K562 (cell line): ENCODE data around the gene MFAP1. TPM values are rescaled to one million over a fixed set of nuclear protein-coding genes. Genes with fewer than 3 reads are reported as not detected.

Experiments
- BDP1 ChIP-seq: IDR thresholded peaks from 3 replicates; pipeline ENCODE4 v1.6.1; 2011; ENCODE audit not compliant: insufficient read length, insufficient read depth
- CBX5 ChIP-seq: IDR thresholded peaks from 2 replicates; pipeline ENCODE4 v1.6.1; 2014; ENCODE audit warnings: low read depth, borderline replicate concordance
- CREB5 ChIP-seq: fragments of 250-450 bp; sonication (Bioruptor Pico); IDR thresholded peaks from 2 replicates; pipeline ENCODE4 v1.5.0; 2020; ENCODE audit warnings: mild to moderate bottlenecking
- FOXJ2 ChIP-seq: fragments of 200-800 bp; sonication (Bioruptor generic); IDR thresholded peaks from 2 replicates; pipeline ENCODE4 v1.6.1; 2016; ENCODE audit warnings: missing genetic modification characterization, missing compliant biosample characterization
- GTF2B ChIP-seq: IDR thresholded peaks from 2 replicates; pipeline ENCODE4 v1.6.1; 2011; ENCODE audit not compliant: insufficient read length; ENCODE audit errors: extremely low read depth
- HMG20B ChIP-seq: fragments of 250-450 bp; sonication (Bioruptor Pico); IDR thresholded peaks from 2 replicates; pipeline ENCODE4 v1.5.0; 2021; ENCODE audit warnings: mild to moderate bottlenecking
- IRF2 ChIP-seq: sonication (generic); formaldehyde crosslinking; IDR thresholded peaks from 2 replicates; pipeline ENCODE4 v1.8.1; 2022; ENCODE audit warnings: mild to moderate bottlenecking, missing genetic modification reagents
- MYC ChIP-seq, 2 experiments: fragments of 250-450 bp in 1 of 2; sonication (Bioruptor Pico) in 1 of 2; IDR thresholded peaks; 2 replicates each; pipeline versions ENCODE4 v1.5.1 to v1.6.1; 2012 to 2021; ENCODE audit warnings: low read depth in 2 of 2, borderline replicate concordance in 1 of 2, improper control_type of control experiment in 1 of 2, low read length in 1 of 2, mild to moderate bottlenecking in 1 of 2, moderate library complexity in 1 of 2
- RBM25 ChIP-seq: fragments of 200-400 bp; formaldehyde crosslinking; IDR thresholded peaks from 2 replicates; pipeline ENCODE4 v1.6.1; 2018; ENCODE audit warnings: low read length, low read depth, moderate library complexity; ENCODE audit not compliant: severe bottlenecking
- SIN3A ChIP-seq, 2 experiments: fragments of 150-350 bp in 1 of 2; IDR thresholded peaks; 2 replicates each; pipeline ENCODE4 v1.6.1; 2011 to 2016; ENCODE audit warnings: borderline replicate concordance in 2 of 2, low read depth in 2 of 2, low read length in 2 of 2, mild to moderate bottlenecking in 2 of 2, moderate library complexity in 2 of 2; ENCODE audit not compliant: control insufficient read depth in 1 of 2
- SRSF7 ChIP-seq: fragments of 200-400 bp; formaldehyde crosslinking; optimal IDR thresholded peaks from 2 replicates; pipeline ENCODE3; 2017; ENCODE audit warnings: mild to moderate bottlenecking, low read depth, low read length
- SUPT5H ChIP-seq: fragments of 450-650 bp; IDR thresholded peaks from 2 replicates; pipeline ENCODE4 v1.6.1; 2016
- TAF15 ChIP-seq: fragments of 200-400 bp; formaldehyde crosslinking; IDR thresholded peaks from 2 replicates; pipeline ENCODE4 v1.6.1; 2017; ENCODE audit warnings: mild to moderate bottlenecking, low read depth, low read length, moderate library complexity
- TGIF2 ChIP-seq: sonication (generic); formaldehyde crosslinking; IDR thresholded peaks from 2 replicates; pipeline ENCODE4 v1.8.1; 2022; ENCODE audit warnings: mild to moderate bottlenecking, missing genetic modification reagents, moderate library complexity
- ZNF133 ChIP-seq: fragments of 250-450 bp; sonication (Bioruptor Pico); IDR thresholded peaks from 2 replicates; pipeline ENCODE4 v1.4.0; 2020; ENCODE audit warnings: mild to moderate bottlenecking
- ZNF224 ChIP-seq: sonication (generic); formaldehyde crosslinking; IDR thresholded peaks from 2 replicates; pipeline ENCODE4 v1.8.0; 2022; ENCODE audit warnings: mild to moderate bottlenecking, missing genetic modification reagents
- polyA plus RNA-seq, 8 experiments: library from polyadenylated mRNA; depleted of rRNA in 4 of 8; stranded (reverse) in 5 of 8; unstranded in 3 of 8; fragments of >200 nt; fragmentation: Nextera tagmentation in 2 of 8; fragmentation: Illumina TruSeq in 1 of 8; extraction: Ambion mirVana in 2 of 8; extraction: Trizol in 1 of 8; gene quantifications; 2 replicates each; pipeline versions ENCODE4 v1.2.1 to v1.2.3, GENCODE V29; 2011 to 2014; ENCODE audit warnings: inconsistent platforms in 1 of 8, missing spikeins in 1 of 8
- total RNA-seq, 7 experiments: library from RNA; depleted of rRNA in 6 of 7; stranded (reverse); fragments of >200 nt in 6 of 7; fragmentation: Illumina TruSeq in 2 of 7; extraction: Trizol in 2 of 7; gene quantifications; 2 replicates each; pipeline versions ENCODE4 v1.2.1 to v1.2.3, GENCODE V29; 2011 to 2021; ENCODE audit warnings: low replicate concordance in 1 of 7
- TF ChIP-seq, protein P1 (sequence below): fragments of 250-450 bp; sonication (Bioruptor Pico); IDR thresholded peaks from 2 replicates; pipeline ENCODE4 v1.4.0; 2020; ENCODE audit warnings: mild to moderate bottlenecking, moderate library complexity, borderline replicate concordance
- TF ChIP-seq, protein P2 (sequence below): fragments of 250-450 bp; sonication (Bioruptor Pico); IDR thresholded peaks from 2 replicates; pipeline ENCODE4 v1.4.0; 2020; ENCODE audit warnings: mild to moderate bottlenecking, moderate library complexity
- TF ChIP-seq, protein P3 (sequence below): fragments of 450-650 bp; formaldehyde crosslinking; IDR thresholded peaks from 2 replicates; pipeline ENCODE4 v1.4.0; 2020; ENCODE audit warnings: mild to moderate bottlenecking

MFAP1 gene
- total and polyA plus RNA-seq, 9 of the 15 experiments (the other 6 are each of a cell fraction or from before 2014, with no cell fraction given) = 34.9 to 64.1 (median 48.2) TPM

DNA sequence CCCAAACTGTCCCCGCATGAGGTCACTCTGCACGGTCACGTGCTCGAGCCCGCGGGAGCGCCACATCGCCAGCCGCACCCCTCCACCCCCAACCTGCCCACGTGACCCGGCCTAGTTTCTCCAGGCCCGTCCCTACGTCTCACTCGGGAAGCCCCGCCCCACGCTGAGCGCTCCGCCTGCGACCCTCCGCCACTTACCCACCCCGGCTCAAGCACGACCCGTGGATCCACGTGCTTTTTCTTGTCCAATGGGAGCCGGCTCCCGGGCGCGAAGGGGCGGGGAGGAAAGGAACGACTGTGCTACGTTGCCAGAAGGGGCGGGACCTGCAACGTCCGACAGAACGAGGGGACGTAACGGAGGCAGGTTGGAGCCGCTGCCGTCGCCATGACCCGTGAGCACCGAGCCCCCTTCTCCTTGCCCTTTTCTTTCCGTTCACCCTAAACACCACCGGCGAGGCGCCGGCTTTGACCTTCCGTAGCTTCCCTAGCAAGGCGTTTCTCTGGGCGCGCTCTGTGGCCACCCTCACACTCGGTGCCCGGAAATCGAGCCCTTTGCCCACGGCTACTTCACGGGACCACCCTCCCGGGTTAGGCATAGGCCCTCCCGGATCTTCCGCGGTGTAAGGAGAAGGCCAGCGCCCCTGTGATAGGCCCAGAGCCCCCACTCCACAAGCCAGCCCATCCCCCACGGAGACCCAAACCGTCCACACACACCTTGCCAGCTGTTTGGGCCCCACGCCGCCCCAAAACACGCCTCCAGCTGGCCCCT lies 32.3 kb downstream of the MFAP1 start, which contains the start of gene SERF2 (continued):
- TF ChIP-seq, protein P1, sequence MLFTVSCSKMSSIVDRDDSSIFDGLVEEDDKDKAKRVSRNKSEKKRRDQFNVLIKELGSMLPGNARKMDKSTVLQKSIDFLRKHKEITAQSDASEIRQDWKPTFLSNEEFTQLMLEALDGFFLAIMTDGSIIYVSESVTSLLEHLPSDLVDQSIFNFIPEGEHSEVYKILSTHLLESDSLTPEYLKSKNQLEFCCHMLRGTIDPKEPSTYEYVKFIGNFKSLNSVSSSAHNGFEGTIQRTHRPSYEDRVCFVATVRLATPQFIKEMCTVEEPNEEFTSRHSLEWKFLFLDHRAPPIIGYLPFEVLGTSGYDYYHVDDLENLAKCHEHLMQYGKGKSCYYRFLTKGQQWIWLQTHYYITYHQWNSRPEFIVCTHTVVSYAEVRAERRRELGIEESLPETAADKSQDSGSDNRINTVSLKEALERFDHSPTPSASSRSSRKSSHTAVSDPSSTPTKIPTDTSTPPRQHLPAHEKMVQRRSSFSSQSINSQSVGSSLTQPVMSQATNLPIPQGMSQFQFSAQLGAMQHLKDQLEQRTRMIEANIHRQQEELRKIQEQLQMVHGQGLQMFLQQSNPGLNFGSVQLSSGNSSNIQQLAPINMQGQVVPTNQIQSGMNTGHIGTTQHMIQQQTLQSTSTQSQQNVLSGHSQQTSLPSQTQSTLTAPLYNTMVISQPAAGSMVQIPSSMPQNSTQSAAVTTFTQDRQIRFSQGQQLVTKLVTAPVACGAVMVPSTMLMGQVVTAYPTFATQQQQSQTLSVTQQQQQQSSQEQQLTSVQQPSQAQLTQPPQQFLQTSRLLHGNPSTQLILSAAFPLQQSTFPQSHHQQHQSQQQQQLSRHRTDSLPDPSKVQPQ (CRISPR knock-in tag) = peak; percentile 84; the same call in 1 of the 2 replicates
- TF ChIP-seq FOXJ2 (tag) (0 out of 2 replicates have a peak, but pooled peaks have one; percentile 66), CREB5 (CRISPR knock-in tag) (no peak), SUPT5H (peak; percentile 98), CBX5 (no peak), RBM25 (no peak), SRSF7 (no peak), HMG20B (no peak), MYC (IDR thresholded peaks at IDR 0.05; ENCODE audit: low read depth, low read length) (peak; percentile 93), MYC (CRISPR knock-in tag; IDR thresholded peaks at IDR 0.05; ENCODE audit: borderline replicate concordance, low read depth) (0 out of 2 replicates have a peak, but pooled peaks have one; percentile 65), TGIF2 (CRISPR knock-in tag) (no peak), ZNF133 (CRISPR knock-in tag) (no peak), TAF15 (no peak), IRF2 (CRISPR knock-in tag) (no peak), SIN3A (IDR thresholded peaks at IDR 0.05; ENCODE audit: borderline replicate concordance in 2 of 2, control insufficient read depth in 1 of 2, low read depth in 2 of 2, low read length in 2 of 2) (peak; percentile 42 to 65; a peak in 2 of 4 replicates), GTF2B (peak; percentile 56), ZNF224 (CRISPR knock-in tag) (no peak), BDP1 (no peak)
- TF ChIP-seq, protein P2, sequence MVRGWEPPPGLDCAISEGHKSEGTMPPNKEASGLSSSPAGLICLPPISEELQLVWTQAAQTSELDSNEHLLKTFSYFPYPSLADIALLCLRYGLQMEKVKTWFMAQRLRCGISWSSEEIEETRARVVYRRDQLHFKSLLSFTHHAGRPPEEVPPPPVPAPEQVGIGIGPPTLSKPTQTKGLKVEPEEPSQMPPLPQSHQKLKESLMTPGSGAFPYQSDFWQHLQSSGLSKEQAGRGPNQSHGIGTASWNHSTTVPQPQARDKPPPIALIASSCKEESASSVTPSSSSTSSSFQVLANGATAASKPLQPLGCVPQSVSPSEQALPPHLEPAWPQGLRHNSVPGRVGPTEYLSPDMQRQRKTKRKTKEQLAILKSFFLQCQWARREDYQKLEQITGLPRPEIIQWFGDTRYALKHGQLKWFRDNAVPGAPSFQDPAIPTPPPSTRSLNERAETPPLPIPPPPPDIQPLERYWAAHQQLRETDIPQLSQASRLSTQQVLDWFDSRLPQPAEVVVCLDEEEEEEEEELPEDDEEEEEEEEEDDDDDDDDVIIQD = no peak
- TF ChIP-seq, protein P3, sequence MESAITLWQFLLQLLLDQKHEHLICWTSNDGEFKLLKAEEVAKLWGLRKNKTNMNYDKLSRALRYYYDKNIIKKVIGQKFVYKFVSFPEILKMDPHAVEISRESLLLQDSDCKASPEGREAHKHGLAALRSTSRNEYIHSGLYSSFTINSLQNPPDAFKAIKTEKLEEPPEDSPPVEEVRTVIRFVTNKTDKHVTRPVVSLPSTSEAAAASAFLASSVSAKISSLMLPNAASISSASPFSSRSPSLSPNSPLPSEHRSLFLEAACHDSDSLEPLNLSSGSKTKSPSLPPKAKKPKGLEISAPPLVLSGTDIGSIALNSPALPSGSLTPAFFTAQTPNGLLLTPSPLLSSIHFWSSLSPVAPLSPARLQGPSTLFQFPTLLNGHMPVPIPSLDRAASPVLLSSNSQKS (CRISPR knock-in tag) = no peak
